ENCODE results near the gene IL16.

IL16 gene

DNA sequence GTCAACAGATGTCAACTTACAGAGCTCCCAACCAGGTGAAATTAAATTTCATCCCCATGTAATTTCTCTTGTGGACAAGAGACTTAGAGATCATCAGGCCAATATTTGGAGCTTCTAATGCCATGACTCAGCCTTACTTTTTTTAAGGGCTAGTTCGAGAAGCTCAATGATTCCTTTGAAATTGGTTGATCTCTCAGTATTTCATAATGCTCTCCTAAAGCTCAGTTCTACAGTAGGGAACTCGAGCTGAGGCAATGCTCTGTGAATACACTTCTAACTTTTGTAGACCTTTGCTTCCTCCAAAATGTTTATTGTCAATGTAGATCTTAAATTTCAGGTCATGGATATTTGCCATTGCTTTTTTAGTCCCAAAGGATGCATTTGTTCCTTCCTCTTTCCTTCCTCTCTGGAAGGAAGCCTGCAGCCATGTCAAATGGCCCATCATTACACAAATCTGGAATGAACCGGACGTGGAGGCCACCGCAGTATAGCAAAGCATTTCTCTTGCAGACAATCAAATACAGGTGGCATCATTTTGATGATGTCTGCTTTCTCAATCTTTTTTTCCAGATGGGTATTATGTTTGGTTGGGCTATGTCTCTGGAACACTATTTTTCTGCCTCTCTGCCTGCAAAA is 98.9 kb downstream of the IL16 start:
- DNase-seq (ENCODE audit: low read depth): no peak

DNA sequence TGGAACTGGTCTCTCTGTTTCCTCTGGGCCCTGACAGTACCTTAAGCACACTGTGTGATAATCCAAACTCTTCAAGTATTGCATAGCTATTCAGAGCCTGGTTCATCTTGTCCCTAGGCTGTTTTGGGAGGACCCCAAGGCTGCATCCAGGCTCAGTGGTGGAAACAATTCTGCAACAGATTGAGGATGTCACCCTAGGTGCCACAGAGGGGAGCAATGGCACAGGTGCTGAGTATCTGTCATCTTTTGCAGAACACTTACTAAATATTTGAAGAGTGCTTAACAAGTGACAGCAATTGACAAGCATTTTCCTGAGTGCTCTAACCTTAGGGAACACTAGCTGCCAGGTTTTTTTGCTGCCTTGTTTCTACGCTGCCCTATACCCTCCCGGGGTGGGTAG is 99.5 kb downstream of the IL16 start:
- DNase-seq (ENCODE audit: low read depth): no peak

DNA sequence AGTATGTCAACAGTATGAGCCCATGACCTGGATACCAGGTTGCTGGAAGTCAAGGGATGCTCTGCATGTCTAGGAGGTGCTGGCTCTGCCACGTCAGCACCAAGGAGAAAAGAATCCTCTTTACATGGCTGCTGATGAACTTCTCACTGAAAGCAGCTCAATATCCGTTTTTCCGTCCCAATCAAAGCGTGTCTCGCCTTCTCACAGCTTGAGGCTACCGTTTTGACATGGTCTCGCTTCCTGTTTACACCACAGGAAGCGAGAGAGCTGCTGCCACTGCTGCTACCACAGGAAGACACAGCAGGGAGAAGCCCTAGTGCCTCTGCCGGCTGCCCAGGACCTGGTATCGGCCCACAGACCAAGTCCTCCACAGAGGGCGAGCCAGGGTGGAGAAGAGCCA is 100.0 kb downstream of the IL16 start:
- DNase-seq (ENCODE audit: low read depth): no peak

DNA sequence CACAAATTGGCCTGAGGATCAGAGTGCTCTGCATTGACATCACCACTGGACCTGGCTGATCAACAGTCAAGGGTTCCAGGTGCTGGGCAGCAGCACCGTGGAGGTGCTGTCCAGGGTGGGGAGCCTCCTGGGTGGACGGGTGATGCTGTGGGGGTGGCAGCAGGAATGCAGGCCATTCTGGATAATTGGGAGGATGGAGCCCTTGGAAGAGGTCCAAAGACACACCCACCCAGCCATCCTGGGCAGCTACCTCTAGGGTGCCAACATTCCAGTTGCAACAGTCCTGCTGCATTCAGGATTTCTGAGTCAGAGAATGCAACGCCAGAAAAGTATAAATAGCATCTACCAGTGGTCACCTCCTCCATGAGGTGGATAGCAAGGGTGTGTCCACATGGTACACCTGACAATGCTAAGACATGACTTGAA is 100.5 kb downstream of the IL16 start:
- DNase-seq (ENCODE audit: low read depth): no peak

DNA sequence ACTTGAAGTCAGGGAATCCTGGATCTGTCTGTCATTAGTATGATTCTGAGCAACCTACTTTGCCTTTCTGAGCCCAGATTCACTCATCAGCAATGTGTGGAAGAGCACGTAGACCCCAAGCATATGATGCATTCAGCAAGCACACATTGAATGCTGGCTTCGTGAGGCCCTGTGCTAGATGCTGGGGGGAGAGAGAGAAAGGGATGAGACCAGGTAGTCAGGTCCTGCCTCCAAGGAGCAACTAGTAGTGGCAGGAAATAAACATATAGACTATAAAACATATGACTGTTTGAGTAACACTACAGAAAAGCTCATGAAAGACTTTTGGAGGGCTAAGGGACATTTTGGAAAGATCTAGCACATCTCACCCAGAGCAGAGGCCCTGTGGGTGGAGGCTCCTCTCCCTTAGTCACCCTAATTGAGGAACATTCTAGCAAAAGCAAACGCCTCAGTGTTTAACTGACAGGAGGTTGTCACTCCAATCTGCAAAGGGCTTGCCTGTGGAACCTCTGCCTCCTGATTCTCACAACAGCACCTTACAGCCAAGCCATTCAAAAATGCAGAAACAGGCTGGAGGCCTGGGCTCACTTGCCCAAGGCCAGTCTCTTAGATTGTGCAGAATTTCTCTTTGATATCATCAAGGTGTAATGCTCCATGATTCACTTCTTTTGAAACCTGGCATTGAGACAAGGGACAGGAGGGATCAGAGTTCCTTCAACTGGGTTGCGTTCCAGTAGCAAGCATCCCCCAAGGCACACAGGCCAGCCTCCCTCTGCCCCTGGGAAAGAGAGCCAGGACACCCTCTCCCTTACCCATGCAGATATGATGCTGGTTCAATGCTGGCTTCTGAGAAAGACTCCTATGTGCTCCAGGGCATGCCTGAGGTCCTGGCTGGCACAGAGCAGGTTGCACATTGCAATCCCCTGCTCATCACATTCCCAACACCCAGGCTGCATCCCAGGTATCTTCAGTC is 101.2 kb downstream of the IL16 start:
- no peak for DNase-seq (ENCODE audit: low read depth)

DNA sequence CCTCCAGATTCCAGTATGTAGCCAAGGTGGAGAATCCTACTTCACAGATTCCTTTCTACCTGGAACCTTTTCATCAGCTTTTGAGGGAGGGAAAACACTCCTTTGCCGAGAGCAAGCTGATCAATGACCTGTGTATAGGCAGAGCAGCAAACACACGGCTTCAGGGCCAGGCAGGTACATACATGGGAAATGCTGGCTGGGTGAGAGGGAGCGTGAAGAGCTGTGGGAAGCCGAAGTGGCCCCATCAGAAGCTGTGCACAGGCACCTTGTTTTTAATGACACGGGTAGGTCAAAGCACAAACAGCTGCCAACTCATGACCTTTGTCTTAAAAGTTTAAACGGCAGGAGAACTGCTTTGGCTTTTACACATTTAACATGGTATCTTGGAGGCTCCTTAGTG is 101.9 kb downstream of the IL16 start:
- no peak for DNase-seq (ENCODE audit: low read depth)

DNA sequence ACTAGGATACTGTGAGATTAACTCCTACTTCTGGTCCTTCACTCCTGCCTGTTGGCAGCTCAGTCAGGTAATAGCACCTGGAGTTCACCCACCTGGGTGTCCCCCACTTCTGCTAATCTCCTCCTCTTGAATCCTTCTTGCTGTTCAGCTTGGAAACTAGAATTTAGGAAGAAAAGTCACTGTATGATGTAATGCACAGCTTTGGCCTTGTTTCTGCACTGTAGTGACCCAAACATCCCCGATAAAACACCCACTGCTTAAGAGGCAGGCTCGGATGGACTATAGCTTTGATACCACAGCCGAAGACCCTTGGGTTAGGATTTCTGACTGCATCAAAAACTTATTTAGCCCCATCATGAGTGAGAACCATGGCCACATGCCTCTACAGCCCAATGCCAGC is 102.5 kb downstream of the IL16 start:
- no peak for DNase-seq (ENCODE audit: low read depth)

DNA sequence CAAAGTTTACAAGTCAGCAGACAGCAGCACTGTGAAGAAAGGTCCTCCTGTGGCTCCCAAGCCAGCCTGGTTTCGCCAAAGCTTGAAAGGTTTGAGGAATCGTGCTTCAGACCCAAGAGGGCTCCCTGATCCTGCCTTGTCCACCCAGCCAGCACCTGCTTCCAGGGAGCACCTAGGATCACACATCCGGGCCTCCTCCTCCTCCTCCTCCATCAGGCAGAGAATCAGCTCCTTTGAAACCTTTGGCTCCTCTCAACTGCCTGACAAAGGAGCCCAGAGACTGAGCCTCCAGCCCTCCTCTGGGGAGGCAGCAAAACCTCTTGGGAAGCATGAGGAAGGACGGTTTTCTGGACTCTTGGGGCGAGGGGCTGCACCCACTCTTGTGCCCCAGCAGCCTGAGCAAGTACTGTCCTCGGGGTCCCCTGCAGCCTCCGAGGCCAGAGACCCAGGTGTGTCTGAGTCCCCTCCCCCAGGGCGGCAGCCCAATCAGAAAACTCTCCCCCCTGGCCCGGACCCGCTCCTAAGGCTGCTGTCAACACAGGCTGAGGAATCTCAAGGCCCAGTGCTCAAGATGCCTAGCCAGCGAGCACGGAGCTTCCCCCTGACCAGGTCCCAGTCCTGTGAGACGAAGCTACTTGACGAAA is 103.1 kb downstream of the IL16 start:
- no peak for DNase-seq (ENCODE audit: low read depth)

DNA sequence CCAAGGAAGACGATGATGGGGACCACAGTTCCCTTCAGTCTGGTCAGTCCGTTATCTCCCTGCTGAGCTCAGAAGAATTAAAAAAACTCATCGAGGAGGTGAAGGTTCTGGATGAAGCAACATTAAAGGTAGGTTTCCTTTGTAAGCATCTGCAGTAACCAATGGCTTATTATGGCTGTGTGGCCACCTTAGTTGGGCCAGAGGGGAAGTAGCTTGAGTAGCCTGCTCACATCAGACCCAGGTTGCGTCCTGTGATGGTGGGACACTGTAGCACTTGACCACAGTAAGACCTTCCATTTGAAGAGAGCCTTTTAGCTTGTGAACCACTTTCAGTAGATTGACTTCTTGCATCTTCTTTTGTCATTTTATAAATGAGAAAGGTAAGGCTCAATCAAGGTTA is 104.7 kb downstream of the IL16 start:
- no peak for DNase-seq (ENCODE audit: low read depth)

DNA sequence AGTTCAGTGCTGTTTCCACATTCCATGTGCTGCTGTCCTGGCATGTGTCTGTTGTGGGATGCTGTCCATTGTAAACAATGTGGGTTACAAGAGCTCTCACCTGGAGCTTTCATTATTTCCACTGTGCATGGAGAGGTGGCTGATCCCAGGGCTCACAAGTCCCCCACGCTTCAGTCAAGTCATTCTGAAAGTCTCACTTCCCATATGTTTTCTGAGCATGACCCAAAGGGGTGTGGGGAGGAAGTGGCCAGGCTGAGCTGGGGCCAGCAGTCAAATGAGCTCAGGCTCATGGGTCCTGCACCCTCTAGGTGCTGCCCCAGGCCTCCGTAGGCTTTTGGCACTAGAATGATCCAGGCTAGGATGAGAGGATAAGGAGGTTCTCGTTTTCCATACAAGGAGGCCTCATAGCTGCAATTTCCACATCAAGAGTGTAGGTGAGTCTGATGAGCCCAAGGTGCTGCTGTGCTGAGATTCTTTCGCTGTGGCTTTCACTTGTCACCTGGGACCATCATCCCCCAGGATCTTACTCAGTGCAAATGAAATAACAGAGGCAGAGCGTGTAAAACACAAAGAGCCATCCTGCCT is 105.2 kb downstream of the IL16 start:
- no peak for DNase-seq (ENCODE audit: low read depth)

DNA sequence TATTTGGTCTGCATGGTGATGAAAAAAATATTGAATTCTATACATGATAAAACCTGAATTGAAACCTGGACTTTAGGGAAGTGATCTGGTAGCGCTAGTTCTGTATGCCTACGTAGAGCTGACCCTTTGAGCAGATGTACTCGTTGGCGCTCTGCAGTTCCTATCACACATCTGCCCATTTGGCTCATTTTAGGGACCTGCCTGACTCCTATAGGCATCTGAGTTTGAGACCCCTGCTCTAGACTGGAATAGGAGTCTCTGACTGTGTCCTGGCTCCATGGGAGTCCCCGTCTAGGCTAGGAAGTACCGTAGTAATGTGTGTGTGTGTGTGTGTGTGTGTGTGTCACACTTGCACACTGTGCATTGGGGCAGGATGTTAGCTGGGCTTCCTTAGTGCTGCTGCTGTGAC is 106.0 kb downstream of the IL16 start:
- no peak for DNase-seq (ENCODE audit: low read depth)

DNA sequence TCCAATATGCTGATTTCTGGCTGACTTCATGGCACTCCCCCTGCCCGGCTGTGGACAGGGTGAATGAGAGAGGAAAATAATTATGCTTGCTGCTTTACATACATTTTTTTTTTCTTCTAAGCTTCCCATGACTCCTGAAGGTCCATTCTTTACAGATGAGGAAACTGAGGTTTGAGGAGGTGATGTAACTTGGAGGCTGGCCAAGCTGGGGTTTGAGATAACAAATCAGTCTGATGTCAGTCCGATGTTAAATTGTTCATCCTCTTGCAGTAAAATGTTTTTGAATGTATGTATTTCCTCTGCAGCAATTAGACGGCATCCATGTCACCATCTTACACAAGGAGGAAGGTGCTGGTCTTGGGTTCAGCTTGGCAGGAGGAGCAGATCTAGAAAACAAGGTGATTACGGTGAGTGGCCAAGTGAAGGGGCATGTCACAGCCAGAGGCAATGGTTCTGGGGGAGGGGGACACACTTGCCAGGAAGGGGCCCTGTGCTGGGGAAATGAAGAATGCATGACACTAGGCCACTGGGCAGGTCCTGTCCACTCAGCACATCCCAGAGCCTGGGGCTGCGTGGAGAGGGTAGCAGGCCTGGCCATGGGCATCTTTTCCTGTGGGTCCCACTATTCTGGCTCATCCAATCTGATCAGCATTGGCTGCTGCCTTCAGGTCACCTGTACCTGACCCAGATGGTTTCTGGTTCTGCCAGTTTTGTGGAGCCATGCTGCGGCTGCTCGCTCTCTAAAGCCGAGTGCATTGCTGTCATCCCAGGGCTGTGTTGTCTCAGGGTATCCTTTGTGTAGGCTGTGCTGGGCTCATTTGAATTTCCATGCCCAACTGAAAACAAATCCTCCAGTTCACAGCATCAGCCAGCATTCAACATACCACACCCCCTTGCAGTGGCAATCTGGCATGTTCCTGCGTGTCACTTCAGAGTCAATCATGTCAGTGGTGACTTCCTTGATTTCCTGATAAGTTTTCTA is 106.9 kb downstream of the IL16 start:
- DNase-seq (ENCODE audit: low read depth): no peak

DNA sequence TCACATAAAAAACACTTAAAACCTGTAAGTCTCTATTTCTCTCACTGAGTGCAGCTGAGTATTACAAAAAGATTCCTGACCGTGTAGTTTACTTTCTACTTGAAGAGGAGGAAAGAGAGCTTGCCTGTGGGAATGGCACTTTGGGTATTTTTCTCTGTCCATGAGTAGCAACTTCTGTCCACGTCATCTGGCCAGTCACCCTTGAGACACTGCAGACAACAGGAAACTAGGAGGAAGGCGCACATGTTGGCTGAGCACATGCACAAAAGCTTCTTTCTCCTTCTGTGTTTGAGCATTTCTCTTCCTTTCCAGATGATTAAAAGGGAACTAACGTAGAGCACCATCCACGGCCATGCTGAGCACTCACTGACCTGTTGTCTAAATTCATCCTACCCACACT is 107.5 kb downstream of the IL16 start:
- no peak for DNase-seq (ENCODE audit: low read depth)

DNA sequence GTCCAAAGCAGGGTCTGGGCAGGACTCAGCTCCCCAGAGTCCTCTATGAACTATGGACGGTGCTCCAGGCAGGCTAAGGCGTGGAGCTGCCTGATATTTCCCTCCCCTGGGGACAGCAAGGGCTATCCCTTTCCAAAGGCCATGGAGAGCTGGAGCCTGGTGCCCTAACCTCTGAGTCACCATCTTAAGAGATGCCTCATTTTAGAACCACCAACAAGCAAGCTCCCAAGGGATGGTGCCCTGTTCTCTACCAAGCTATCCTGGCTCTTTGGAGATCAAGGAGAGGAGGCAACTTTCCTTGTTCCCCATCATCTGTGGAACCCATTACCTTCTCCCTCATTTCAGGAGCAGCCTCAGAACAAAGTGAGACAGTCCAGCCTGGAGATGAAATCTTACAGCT is 111.6 kb downstream of the IL16 start:
- no peak for DNase-seq (ENCODE audit: low read depth)

DNA sequence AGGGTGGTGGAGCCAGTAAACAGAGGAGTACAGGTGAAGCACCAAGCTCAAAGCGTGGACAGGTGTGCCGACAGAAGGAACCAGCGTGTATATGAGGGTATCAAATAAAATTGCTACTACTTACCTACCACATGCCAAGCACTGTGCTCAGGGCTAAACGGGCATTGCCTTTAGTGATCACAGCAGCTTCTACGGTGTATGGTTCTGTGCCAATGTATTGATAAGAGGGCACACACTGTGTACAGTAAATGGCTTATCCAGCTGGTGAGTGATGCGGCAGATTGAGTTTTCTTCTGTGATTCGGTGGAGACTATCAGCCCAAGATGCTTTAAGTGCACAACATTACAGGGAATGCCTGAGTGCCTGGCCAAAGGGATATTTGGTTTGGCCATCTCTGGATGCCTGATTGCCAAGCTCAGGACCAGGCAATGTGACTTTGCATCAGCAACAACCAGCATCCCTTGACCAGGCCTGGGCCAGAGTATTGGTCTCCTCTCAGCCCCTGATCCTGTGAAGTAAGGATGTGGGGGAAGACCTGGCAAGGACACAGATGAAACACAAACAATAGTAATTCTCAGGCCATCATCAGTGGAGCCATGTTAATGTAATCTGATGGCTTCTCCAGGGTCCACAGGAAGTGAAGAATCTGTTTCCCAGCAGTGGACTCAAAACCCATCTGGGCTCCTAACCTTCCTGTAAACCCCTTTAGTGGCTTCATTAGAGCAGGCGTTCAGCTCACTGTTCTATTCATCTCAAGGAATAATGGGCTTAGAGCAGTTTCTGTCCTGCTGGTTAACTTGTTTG is 113.2 kb downstream of the IL16 start:
- DNase-seq (ENCODE audit: low read depth): no peak

DNA sequence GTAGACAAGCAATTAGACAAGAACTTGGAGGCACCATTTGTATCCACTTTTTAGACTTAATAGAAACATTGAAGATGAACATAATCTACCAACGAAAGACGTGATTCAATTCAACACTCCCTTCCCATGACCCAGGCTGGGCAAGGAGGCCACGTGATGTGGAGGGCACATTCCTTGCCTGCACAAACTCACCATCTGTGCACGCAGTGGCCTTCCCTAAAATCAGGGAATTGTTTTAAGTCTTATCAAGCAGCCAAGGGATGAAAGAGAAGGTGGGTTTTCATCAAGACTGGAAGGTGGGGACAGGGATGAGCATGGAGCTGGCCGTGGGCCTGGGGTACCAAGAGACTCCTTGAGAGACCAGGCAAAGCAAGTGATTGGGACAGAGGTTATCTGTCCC is 113.8 kb downstream of the IL16 start:
- no peak for DNase-seq (ENCODE audit: low read depth)

DNA sequence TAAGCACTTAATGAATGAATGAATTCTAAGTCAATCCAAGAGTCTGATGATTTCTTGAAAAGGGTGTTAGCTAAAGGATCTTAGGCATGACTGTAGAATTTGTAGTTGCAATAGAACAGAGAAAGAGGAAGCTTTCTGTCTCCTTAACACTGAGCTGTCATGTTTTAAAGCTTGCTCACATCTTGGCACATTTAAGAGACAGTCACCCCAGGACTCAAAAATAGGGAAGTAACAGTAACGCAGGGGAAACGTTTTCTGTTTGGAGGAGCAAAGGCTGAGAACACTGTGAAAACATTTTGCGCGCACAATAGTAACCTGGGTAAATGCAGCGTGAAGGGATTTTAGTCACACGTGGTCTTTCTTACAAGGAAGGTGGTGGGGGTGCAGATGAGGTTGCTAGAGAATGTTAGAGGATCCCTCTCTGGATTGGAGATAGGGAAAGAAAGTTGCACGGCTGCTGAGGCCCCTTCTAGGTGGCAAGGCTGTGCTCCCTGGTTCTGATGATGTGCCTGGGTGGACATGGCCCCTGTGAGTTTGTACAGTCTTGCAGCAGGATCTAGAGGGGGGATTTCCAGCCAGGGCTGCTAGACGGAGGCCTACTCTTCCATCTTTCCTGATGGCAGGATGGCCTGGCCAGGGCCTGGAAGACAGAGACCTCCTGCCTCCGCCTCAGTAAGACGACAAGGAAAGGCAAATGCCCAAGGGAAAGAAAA is 115.2 kb downstream of the IL16 start:
- DNase-seq (ENCODE audit: low read depth): no peak

DNA sequence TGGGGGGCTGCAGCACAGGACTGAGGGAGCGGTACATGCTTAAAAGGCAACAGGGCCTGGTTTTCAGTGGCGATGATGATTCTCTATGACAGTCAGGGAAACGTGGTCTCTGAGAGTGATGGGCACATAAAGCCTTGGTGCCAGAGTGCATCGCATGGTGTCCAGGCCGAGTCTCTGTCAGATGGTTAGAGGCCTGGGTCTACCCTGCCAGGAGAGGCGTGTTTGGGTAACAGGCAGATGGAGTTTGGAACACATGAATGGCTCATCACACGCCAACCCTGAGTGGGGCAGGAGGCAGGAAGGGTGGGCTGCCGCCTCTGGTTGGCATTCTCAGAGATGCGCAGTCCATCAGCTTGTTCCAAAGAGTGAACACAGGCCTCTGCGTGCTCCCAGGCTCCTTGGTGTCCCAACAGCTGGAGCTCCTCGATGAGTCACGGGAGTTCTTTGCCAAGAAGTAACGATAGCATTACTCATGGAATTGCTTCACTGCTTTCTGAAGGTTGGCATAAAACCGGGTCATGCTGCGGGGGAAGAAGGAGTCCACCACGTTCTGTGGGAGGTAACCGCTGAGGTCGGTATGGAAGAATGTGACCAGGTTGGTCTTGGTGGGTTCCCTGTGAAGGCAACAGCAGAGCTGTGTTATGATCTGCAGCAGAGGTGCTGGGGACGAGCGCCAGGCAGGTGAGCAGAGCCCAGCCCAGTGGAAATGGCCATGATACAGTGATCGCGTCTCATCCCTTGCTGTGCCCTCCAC is 116.3 kb downstream of the IL16 start:
- DNase-seq (ENCODE audit: low read depth): peak; percentile 92

DNA sequence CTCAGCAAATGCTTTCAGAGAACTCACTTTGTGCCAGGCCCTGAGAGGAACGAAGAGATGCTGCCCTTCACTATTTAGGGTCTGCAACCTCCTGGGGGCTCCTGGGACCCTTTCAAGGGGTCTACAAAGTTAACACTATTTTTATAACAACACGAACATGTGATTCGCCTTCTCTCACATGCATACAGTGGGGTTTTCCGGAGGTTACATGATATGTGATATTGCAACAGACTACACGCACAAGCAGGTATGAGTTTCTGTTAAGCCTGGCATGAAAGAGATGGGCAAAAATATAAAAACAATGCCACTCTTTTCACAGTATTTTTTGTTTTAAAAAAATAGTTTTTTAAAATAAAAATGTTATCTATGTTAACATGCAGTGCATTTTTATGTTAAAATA is 117.0 kb downstream of the IL16 start:
- DNase-seq (ENCODE audit: low read depth): no peak
